Dendritic cell treated with granulocyte-macrophage colony-stimulating factor and Interleukin-4, amounts not matched to agents 40 ng/mL and 50 ng/mL, for 4 days (primary cell): ENCODE data around the gene CEP41.

ENCODE experiments used
- H3K27ac Mint-ChIP-seq: one replicate; pipeline ENCODE4 v1.8.0; 2022; ENCODE audit warnings: mild to moderate bottlenecking, mixed read lengths
- H3K27me3 Mint-ChIP-seq: one replicate; pipeline ENCODE4 v1.8.0; 2022; ENCODE audit warnings: mild to moderate bottlenecking, mixed read lengths
- H3K36me3 Mint-ChIP-seq: one replicate; pipeline ENCODE4 v1.8.0; 2022; ENCODE audit warnings: low read depth, mixed read lengths
- H3K4me1 Mint-ChIP-seq: one replicate; pipeline ENCODE4 v1.8.0; 2022; ENCODE audit warnings: low read depth, mixed read lengths
- H3K4me3 Mint-ChIP-seq: one replicate; pipeline ENCODE4 v1.8.0; 2022; ENCODE audit warnings: mild to moderate bottlenecking, moderate library complexity, mixed read lengths
- H3K9me3 Mint-ChIP-seq: one replicate; pipeline ENCODE4 v1.8.0; 2022; ENCODE audit warnings: mixed read lengths
- intact Hi-C: fragments of 100-400 bp; cut with micrococcal nuclease; formaldehyde crosslinking; loops from one replicate; pipeline ENCODE4 v1.15.0; 2022

Gene CEP41

GRCh38 chr7:130420943-130421578 is 19.8 kb downstream of the CEP41 start:
- Mint-ChIP-seq H3K4me1 (peaks cover 11% of the 10 kb centered on the region), H3K9me3 (no peaks in the 10 kb centered on the region), H3K27ac (no peak overlapping the region), H3K36me3 (no peaks in the 10 kb centered on the region), H3K27me3 (no peaks in the 10 kb centered on the region), H3K4me3 (no peak overlapping the region)
- intact Hi-C loops: no loop called here

- Mint-ChIP-seq H3K9me3 (no peaks in the 10 kb centered on the region), H3K36me3 (no peaks in the 10 kb centered on the region), H3K27ac (no peak overlapping the region), H3K4me3 (no peak overlapping the region), H3K27me3 (no peaks in the 10 kb centered on the region), H3K4me1 (peaks cover 19% of the 10 kb centered on the region)
- intact Hi-C loops: no loop called here
Measured at GRCh38 chr7:130419658-130420057, 21.2 kb downstream of the CEP41 start.

- Mint-ChIP-seq H3K27me3 (no peaks in the 10 kb centered on the region), H3K4me1 (peaks cover 19% of the 10 kb centered on the region), H3K36me3 (no peaks in the 10 kb centered on the region), H3K4me3 (no peak overlapping the region), H3K9me3 (no peaks in the 10 kb centered on the region), H3K27ac (no peak overlapping the region)
- intact Hi-C loops: no loop called here
Measured at GRCh38 chr7:130418306-130418705, 22.5 kb downstream of the CEP41 start.

GRCh38 chr7:130417213-130417612 is 23.6 kb downstream of the CEP41 start:
- no peaks in the 10 kb centered on the region for H3K36me3 Mint-ChIP-seq
- H3K9me3 Mint-ChIP-seq: no peaks in the 10 kb centered on the region
- H3K4me3 Mint-ChIP-seq: no peak overlapping the region
- H3K27me3 Mint-ChIP-seq: no peaks in the 10 kb centered on the region
- intact Hi-C loops: no loop called here
- peaks cover 19% of the 10 kb centered on the region for H3K4me1 Mint-ChIP-seq
- no peak overlapping the region for H3K27ac Mint-ChIP-seq

GRCh38 chr7:130415006-130415405 is 25.8 kb downstream of the CEP41 start:
- intact Hi-C loops: no loop called here

GRCh38 chr7:130413201-130413600 is 27.6 kb downstream of the CEP41 start:
- H3K4me3 Mint-ChIP-seq: no peak overlapping the region
- peaks cover 6% of the 10 kb centered on the region for H3K36me3 Mint-ChIP-seq
- H3K9me3 Mint-ChIP-seq: no peaks in the 10 kb centered on the region
- H3K4me1 Mint-ChIP-seq: peaks cover 19% of the 10 kb centered on the region
- H3K27ac Mint-ChIP-seq: no peak overlapping the region
- intact Hi-C loops: no loop called here
- H3K27me3 Mint-ChIP-seq: no peaks in the 10 kb centered on the region

More at GRCh38 chr7:130415006-130415405, 25.8 kb downstream of the CEP41 start:
- Mint-ChIP-seq H3K4me3 (no peak overlapping the region), H3K4me1 (peaks cover 19% of the 10 kb centered on the region), H3K36me3 (peaks cover 6% of the 10 kb centered on the region), H3K27ac (no peak overlapping the region), H3K27me3 (no peaks in the 10 kb centered on the region), H3K9me3 (no peaks in the 10 kb centered on the region)

GRCh38 chr7:130410868-130411541 is 29.8 kb downstream of the CEP41 start:
- H3K4me1 Mint-ChIP-seq: peaks cover 8% of the 10 kb centered on the region
- H3K36me3 Mint-ChIP-seq: peaks cover 6% of the 10 kb centered on the region
- H3K9me3 Mint-ChIP-seq: no peaks in the 10 kb centered on the region
- intact Hi-C loops: no loop called here
- no peaks in the 10 kb centered on the region for H3K27me3 Mint-ChIP-seq
- no peak overlapping the region for H3K27ac Mint-ChIP-seq
- no peak overlapping the region for H3K4me3 Mint-ChIP-seq

- peaks cover under 1% of the 10 kb centered on the region for H3K4me1 Mint-ChIP-seq
- H3K36me3 Mint-ChIP-seq: peaks cover 6% of the 10 kb centered on the region
- H3K9me3 Mint-ChIP-seq: no peaks in the 10 kb centered on the region
- intact Hi-C loops: no loop called here
- H3K4me3 Mint-ChIP-seq: no peak overlapping the region
- no peaks in the 10 kb centered on the region for H3K27me3 Mint-ChIP-seq
- no peak overlapping the region for H3K27ac Mint-ChIP-seq
Measured at GRCh38 chr7:130409712-130410072, 31.1 kb downstream of the CEP41 start.

- intact Hi-C loops: no loop called here
- Mint-ChIP-seq H3K36me3 (peaks cover 6% of the 10 kb centered on the region), H3K4me1 (no peaks in the 10 kb centered on the region), H3K4me3 (no peak overlapping the region), H3K27me3 (no peaks in the 10 kb centered on the region), H3K9me3 (no peaks in the 10 kb centered on the region), H3K27ac (no peak overlapping the region)
Measured at GRCh38 chr7:130409067-130409711, 31.6 kb downstream of the CEP41 start.

GRCh38 chr7:130405003-130405402 is 35.8 kb downstream of the CEP41 start:
- H3K9me3 Mint-ChIP-seq: no peaks in the 10 kb centered on the region
- intact Hi-C loops: no loop called here

GRCh38 chr7:130401578-130401977 is 39.2 kb downstream of the CEP41 start:
- intact Hi-C loops: no loop called here
- H3K27me3 Mint-ChIP-seq: no peaks in the 10 kb centered on the region
- H3K9me3 Mint-ChIP-seq: no peaks in the 10 kb centered on the region
- H3K27ac Mint-ChIP-seq: no peak overlapping the region
- peaks cover 21% of the 10 kb centered on the region for H3K4me1 Mint-ChIP-seq
- H3K36me3 Mint-ChIP-seq: peaks cover 6% of the 10 kb centered on the region
- no peak overlapping the region for H3K4me3 Mint-ChIP-seq

More at GRCh38 chr7:130405003-130405402, 35.8 kb downstream of the CEP41 start:
- peaks cover 6% of the 10 kb centered on the region for H3K4me1 Mint-ChIP-seq
- no peak overlapping the region for H3K4me3 Mint-ChIP-seq
- H3K36me3 Mint-ChIP-seq: peaks cover 6% of the 10 kb centered on the region
- H3K27me3 Mint-ChIP-seq: no peaks in the 10 kb centered on the region
- no peak overlapping the region for H3K27ac Mint-ChIP-seq

- Mint-ChIP-seq H3K4me3 (no peak overlapping the region), H3K9me3 (no peaks in the 10 kb centered on the region), H3K27ac (no peak overlapping the region), H3K27me3 (no peaks in the 10 kb centered on the region), H3K36me3 (peaks cover 6% of the 10 kb centered on the region), H3K4me1 (peaks cover 21% of the 10 kb centered on the region)
- intact Hi-C loops: no loop called here
Measured at GRCh38 chr7:130401101-130401500, 39.7 kb downstream of the CEP41 start.

GRCh38 chr7:130400120-130400572 is 40.7 kb downstream of the CEP41 start:
- H3K36me3 Mint-ChIP-seq: peaks cover 6% of the 10 kb centered on the region
- no peak overlapping the region for H3K4me3 Mint-ChIP-seq
- intact Hi-C loops: no loop called here
- H3K27me3 Mint-ChIP-seq: no peaks in the 10 kb centered on the region
- peaks cover 21% of the 10 kb centered on the region for H3K4me1 Mint-ChIP-seq
- no peak overlapping the region for H3K27ac Mint-ChIP-seq
- no peaks in the 10 kb centered on the region for H3K9me3 Mint-ChIP-seq

- H3K4me1 Mint-ChIP-seq: peaks cover 32% of the 10 kb centered on the region
- intact Hi-C loops: no loop called here
- no peaks in the 10 kb centered on the region for H3K27me3 Mint-ChIP-seq
- no peaks in the 10 kb centered on the region for H3K9me3 Mint-ChIP-seq
- no peak overlapping the region for H3K4me3 Mint-ChIP-seq
- H3K27ac Mint-ChIP-seq: no peak overlapping the region
- H3K36me3 Mint-ChIP-seq: peaks cover 6% of the 10 kb centered on the region
Measured at GRCh38 chr7:130398526-130399090, 42.2 kb downstream of the CEP41 start.
